ENCODE results near the gene WBP1L.
A peak's percentile ranks its signal among the peaks of the same experiment; 100 is the strongest.

WBP1L gene

GRCh38 chr10:102802920-102803534 is 59.3 kb downstream of the WBP1L start:
- peak; percentile 50 for DNase-seq (ENCODE audit: low spot score)
- TF ChIP-seq CTCF (IDR thresholded peaks at IDR 0.05; ENCODE audit: extremely low read depth, missing control alignments): no peak

- TF ChIP-seq CTCF (IDR thresholded peaks at IDR 0.05; ENCODE audit: extremely low read depth, missing control alignments): no peak
- no peak for DNase-seq (ENCODE audit: low spot score)
These were observed 60.8 kb downstream of the WBP1L start for GRCh38 chr10:102804382-102805055.

- DNase-seq (ENCODE audit: low spot score): no peak
These were observed 64.6 kb downstream of the WBP1L start for GRCh38 chr10:102808380-102808779.

GRCh38 chr10:102811346-102811745 is 67.6 kb downstream of the WBP1L start:
- TF ChIP-seq CTCF (IDR thresholded peaks at IDR 0.05; ENCODE audit: extremely low read depth, missing control alignments): no peak
- DNase-seq (ENCODE audit: low spot score): no peak

More at GRCh38 chr10:102808380-102808779, 64.6 kb downstream of the WBP1L start:
- TF ChIP-seq CTCF (IDR thresholded peaks at IDR 0.05; ENCODE audit: extremely low read depth, missing control alignments): no peak

- no peak for DNase-seq (ENCODE audit: low spot score)
- TF ChIP-seq CTCF (IDR thresholded peaks at IDR 0.05; ENCODE audit: extremely low read depth, missing control alignments): no peak
These were observed 68.6 kb downstream of the WBP1L start for GRCh38 chr10:102812231-102812876.

- DNase-seq (ENCODE audit: low spot score): no peak
- no peak for TF ChIP-seq CTCF (IDR thresholded peaks at IDR 0.05; ENCODE audit: extremely low read depth, missing control alignments)
These were observed 69.3 kb downstream of the WBP1L start for GRCh38 chr10:102813017-102813541.

Measured in GM20000 (cell line).